CD4-positive, alpha-beta T cell treated with Interleukin-17A for 4 hours (primary cell): ENCODE data around the gene CARD19.
"Not testable (repeated sequence)": the region's sequence is repeated elsewhere in the genome, so short reads cannot be mapped to it uniquely, and the experiment has no call there.

Source experiments
- DNase-seq: peaks from one replicate; pipeline ENCODE4 v3.0.0-alpha.2; 2020; ENCODE audit warnings: mixed read lengths

CARD19 gene

DNA sequence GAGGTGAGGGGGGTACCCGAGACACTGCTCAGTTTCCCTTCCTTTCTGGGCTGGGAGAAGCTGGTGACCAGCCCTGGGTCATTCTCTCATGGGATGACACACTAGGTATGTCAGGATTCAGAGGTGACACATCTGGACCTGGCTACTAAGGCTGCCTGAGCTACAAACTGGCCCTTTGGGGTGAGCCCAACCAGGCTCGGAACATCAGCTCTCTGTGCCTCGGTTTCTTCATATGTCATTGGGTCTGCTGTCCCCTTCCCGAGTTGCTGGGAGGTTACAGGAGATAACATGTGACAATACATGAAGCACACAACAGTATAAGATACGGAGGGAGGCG, 11.8 kb downstream of the CARD19 start:
- no peak for DNase-seq

DNA sequence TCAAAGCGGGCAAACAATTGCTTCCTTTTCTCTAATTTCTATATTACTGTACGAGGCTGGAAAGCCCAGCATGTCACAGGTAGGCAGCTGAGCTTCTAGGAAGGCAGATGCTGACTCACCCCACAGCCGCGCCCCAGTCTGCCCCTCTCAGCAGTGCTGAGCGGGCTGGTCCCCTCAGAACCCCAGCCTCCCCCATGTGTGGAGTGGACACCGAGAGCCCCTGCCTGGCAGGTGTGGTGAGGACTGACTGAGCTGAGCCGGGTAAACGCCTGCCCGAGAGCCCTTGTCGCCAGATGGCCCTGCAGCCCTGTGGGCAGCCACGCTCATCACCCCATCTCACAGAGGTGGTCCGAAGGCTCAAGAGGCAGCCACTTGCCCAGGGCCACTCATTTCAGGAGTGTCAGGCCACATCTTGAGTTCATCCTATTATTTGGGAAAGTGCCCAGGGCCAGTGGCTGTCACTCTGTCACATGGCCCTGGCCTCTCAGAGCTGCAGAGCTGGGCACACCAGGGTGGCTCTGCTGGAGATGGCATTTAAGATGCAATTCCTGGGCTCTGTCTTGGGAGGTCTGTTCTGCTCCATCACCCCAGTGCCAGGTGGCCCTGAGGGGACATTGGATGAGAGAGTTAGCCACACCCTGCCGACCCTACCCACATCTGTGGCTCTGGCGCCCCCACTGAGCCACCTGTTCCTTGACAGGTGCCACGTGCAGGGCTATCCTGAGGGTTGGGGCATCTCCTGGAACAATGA, 12.4 kb downstream of the CARD19 start:
- peak; percentile 39 for DNase-seq

DNA sequence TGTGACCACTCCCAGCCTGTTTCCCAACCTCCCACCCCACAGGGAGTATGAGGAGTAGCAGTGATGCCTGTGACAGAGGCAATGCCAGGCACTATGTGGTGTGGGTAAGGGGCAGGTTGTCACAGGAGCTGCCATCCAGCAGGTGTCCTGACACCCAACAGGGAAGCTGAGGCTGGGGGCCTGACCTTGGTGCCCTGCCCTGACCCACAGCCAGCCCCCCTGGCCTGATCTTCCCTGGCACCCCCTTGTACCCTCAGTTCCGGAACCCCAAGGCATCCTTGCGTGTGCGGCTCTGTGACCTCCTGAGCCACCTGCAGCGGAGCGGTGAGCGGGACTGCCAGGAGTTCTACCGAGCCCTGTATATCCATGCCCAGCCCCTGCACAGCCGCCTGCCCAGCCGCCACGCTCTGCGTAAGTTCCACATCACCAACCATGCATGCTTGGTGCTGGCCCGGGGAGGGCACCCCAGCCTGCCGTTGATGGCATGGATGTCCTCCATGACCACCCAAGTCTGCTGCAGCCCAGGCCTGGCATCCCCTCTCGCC, 14.4 kb downstream of the CARD19 start:
- DNase-seq = no peak

DNA sequence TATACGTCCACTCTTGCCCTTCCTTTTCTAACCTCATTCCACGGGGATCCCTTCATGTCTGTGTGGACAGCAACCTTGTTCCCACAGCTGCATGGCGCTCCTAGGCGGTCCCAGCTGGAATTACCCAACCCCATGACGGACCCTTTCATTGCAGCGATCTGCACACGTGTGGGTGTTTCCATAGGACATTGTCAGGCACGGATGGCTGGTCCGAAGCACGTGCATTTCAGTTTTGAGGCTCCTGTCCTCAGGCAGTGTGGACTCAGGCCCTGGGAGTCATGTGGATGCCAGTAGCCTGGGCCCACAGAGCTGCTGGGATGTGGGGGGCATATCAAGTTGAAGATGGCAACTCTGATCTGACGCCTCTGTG, 15.0 kb downstream of the CARD19 start:
- DNase-seq = no peak

DNA sequence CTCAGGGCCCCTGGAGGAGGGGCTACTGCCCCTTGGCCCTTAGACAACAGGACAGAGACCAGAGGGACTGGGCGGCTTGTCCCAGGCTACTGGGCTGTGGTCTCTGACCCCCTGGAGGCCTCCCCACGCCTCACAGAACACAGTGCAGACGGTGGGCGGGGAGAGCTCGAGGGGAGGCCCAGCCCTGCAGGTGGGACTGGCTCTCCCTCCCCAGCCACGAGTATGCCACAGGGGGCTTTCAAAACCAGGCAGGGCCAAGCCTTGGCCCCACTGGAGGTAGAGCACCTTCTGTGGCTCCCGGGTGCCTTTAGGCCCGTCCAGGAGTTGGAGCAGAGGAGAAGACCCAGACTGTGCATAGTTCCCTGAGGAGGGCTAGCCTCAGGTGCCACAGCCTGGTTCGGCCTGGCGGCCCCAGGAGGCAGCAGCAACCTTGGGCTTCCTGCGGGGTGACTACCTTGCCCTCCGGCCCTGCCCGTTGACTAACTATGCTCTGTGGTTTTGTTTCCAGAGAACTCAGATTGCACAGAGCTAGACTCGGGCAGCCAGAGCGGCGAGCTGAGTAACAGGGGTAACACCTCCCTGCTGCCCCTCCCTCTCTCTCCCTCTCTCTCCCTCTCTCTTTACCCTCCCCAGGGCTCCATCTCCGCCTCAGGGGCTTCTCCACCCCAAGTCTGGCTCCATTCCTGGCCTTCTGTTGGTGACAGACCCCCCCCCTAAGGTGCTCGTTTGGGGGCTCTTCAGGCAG, 15.5 kb downstream of the CARD19 start:
- no peak for DNase-seq

DNA sequence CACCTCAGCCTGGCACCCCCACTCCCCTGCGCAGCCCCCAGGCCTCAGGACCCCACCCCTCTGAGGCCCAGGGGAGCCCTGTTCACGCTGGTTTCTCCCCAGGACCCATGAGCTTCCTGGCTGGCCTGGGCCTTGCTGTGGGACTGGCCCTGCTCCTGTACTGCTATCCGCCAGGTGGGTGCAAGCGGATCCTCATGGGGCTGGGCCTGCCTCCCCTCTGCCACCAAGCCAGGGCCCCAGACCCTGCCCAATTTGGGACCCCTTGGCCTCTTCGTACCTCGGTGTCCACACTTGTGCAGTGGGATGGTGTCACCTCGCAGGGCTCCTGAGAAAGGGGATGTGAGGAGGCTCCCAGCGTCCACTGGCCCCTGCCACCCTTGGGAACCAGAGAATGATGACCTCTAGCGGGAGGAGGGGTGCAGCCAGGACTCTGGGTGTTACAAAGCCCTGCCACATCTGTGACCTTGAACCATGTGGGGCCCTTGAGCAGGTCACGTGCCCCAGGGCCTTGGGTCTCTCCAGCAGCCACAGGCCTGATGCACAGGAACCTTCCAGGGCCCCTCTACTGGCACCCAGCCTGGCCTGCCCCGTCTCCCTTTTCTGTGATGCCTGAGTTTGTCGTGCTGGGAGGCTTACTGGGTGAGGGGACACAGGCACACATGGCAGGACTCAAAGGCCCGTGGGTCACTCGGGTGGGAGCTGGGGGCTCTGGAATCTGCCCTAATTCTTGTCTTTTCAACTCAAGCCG, 16.3 kb downstream of the CARD19 start:
- no peak for DNase-seq

DNA sequence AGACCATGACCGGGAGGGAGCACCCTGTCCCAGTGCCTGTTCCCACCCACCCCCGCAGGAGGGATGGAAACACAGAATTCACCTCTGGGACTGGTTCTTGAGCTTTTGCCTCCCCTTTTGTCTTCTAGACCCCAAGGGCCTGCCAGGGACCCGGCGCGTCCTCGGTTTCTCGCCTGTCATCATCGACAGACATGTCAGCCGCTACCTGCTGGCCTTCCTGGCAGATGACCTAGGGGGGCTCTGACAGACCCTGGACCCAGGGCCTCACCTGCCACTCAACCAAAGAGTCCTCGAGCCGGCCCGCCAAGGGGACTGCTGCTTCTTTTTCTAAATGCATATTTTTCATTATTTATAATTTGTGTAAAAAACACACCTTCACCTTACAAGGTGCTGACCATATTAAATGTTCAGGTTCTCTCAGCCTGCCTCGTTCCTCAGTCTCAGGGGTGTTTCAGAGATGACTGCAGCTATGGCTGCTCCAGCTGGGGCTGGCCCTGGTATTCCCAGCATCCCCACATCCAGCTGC, 16.9 kb downstream of the CARD19 start:
- no peak for DNase-seq

DNA sequence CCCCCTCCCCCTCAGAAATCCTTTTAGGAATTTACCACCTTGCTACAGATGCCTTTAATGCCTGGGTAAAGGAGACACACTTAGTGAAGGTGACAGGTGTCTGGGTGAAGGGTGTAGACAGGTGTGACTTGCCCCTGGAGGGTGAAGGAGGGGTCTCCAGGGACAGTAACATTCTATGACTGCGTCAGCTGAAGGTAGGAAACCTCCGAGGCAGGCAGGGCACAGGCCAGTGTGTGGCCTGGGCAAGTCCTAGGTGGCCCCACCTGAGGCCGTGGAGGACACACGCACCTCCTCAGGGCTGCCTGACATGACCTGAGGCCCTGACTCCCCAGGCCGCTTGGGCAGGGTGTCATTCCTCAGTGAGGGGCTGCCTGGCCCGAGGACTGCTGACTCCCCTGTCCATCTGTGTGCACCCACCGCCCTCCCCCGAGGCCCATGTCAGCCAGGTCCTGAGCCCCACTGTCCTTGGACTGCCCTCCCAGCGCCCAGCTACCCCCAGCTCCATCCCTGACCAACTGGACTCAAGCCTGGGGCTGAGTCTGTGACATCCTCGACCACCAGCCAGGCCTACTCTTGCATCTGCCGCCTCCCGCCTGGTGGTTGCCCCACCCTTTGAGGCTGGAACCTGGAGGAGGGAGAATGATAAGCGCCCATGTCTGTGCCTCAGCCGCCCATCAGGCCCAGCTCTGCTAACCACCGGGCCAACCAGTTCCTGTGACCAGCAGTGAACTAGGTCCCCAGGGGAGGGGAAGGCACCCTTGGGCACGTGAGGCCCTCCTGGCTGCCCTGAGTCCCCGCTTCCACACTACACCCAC, 18.4 kb downstream of the CARD19 start:
- no peak for DNase-seq

DNA sequence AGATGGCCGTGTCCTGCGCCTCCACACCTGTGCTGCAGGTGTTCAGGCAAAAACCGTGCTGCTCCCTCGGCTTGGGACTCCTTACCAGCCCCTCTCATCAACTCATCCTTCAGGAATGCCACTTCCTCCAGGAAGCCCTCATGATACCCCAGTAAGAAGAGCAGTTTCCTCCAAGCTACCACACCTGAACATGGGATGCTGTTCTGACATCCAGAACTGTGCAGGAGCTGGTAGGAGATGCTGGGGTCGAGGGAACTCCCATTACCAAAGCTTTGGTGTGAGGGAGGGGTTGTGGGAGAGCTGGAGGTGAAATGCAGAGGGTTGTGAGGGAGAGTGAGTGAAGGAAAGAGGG, 18.9 kb downstream of the CARD19 start:
- peak; percentile 1 for DNase-seq

DNA sequence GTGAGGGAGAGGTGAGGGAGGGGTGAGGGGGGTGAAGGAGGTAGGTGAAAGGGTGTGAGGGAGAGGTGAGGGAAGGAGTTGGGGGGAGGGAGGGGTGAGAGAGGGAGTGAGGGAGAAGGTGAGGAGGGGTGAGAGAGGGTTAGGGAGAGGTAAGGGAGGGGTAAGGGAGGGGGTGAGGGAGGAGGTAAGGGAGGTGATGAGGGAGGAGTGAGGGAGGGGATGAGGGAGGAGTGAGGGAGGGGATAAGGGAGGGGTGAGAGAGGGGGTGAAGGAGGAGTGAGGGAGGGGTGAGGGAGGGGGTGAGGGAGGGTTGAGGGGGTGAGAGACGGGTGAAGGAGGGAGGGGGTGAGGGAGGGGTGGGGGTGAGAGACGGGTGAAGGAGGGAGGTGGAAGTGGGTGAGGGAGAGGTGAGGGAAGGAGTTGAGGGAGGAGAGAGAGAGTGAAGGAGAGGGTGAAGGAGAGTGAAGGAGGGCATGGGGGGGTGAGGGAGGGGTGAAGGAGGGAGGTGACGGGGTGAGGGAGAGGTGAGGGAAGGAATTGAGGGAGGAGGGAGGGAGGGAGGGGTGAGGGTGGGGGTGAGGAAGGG, 19.6 kb downstream of the CARD19 start:
- peak; percentile 9 for DNase-seq

DNA sequence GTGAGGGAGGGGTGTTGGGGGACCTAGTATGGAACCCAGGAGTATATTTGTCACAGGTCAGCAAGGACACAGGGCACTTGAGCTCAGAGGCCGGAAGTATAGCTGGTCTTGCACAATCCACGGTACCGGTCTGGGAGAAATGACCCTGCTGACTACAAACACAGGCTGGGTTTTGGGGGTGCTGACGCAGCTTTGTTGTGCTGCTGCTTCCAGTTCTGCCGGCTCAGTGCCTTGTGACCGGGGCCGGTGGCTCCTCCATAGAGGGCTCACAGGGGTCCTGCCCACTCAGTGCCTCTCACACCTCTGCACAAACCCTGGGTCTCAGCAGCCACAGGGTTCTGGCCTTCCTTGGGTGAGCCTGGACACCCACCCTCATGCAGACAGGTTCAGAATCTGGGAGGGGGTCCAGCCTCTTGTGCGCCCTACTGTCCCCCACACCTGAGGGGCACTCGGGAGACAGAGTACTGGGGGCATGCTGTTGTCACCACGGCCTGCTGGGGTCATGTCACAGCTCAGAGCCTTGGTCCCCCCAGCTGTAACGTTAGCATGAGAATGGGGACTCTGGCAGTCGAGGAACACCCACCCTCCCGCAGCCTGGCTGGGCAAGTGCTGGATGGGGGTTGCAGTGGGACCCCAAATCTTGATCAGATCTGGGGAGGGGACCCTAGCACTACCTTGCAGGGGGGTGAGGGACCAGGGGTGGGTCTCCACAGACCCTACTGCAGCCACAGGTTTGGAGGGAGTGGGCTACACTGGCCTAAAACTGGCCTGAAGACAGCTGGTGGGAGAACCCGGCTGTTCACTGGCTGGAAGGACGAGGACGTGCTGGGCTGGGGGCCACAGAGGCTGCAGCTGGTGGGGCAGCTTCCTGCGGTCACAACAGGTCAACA, 20.3 kb downstream of the CARD19 start:
- peak; percentile 2 for DNase-seq

DNA sequence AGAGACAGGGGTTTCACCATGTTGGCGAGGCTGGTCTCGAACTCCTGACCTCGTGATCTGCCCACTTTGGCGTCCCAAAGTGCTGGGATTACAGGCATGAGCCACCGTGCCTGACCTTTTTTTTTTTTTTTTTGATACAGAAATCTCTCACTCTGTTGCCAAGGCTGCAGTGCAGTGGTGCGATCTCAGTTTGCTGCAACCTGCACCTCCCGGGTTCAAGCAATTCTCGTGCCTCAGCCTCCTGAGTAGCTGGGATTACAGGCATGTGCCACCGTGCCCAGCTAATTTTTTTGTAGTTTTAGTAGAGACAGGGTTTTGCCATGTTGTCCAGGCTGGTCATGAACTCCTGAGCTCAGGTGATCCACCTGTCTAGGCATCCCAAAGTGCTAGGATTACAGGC, 21.5 kb downstream of the CARD19 start:
- not testable (repeated sequence) for DNase-seq

DNA sequence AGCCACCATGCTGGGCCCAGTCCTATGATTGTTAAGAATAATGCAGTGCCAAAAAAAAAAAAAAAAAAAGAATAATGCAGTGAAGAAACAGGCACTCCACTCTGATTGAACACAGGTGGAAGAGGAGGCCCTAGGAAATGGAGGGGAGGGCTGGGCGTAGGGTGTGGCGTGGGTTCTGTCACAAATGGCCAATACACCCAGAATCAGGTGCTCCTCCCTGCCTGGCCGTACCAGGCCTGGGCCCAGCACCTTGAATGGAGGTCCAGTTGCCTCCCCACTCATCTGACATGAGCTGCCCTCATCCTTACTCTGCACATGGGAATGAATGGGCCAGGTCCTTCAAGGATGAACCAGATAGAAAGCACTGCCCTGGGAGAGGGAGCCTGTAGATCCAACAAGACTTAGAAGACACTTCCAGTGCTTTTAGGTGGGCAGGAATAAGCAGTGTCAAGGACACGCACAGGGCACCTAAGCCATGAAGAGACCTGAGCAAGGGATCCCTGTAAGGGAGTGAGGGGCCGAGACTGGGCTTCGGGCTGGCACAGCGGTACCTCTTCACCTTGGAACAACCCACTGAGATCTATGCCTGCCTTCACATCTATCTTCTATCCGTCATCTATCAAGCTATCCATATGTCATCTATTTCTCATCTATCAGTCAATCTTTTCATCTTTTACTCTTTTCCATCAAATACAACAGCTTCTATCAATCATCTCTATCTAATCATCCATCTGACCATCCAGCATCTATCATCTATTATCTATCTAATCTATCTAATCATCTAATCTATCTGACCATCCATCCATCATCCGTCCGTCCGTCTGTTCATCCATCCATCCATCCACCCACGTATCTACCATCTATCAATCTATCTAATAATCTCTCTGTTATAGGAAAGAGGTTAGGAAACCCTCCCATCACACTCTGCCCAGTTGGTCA, 22.2 kb downstream of the CARD19 start:
- DNase-seq = peak; percentile 2

DNA sequence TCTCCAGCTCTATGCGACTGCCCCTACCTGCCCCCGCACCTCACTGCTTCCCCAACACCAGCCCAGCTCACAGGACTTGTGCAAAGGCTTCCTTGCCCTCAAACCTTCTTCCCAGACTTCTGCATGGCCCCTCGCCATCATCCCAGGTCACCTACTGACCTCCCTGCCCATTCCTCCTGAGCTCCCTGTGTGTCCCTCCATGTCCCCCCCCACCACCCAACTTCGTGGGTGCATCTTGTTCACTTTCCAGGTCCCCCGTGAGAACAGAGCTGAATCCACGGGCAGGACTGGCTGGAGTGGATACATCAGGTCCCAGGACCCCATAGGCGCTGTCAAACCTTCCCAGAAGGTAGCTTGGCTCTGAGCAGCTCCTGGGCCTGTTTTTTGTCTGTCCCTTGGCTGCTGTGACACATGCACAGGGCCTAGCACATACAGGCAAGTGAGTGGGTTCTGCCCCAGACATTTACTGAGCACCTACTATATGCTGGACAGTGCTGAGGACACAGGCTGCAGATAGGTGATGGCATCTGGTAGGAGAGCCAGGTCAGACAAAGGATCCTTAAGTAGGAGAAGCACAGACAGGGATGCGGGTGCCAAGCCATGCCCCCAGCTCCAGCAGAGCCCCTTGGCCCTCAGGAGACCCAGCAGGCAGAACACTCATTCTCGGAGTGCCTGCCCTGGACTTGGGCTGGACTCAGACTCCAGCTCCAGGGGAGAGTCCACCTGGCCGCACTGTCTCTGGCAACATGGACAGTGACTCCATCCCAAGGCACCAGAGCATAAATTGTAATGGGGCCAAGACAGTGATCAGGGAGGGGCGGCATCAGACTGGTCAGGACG, 23.1 kb downstream of the CARD19 start:
- peak; percentile 1 for DNase-seq

DNA sequence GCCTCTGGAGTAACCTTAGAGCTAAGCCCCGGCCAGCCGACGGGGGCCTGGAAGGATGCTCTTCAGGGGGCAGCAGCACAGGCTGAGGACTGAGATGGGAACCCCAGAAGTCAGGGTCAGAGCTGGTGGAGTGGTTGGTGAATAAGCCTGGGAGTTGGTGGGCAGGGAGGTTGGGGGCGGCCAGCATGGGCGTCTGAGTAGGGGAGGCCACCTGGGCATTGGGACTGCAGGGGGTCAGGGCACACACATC, 23.6 kb downstream of the CARD19 start:
- DNase-seq = no peak

DNA sequence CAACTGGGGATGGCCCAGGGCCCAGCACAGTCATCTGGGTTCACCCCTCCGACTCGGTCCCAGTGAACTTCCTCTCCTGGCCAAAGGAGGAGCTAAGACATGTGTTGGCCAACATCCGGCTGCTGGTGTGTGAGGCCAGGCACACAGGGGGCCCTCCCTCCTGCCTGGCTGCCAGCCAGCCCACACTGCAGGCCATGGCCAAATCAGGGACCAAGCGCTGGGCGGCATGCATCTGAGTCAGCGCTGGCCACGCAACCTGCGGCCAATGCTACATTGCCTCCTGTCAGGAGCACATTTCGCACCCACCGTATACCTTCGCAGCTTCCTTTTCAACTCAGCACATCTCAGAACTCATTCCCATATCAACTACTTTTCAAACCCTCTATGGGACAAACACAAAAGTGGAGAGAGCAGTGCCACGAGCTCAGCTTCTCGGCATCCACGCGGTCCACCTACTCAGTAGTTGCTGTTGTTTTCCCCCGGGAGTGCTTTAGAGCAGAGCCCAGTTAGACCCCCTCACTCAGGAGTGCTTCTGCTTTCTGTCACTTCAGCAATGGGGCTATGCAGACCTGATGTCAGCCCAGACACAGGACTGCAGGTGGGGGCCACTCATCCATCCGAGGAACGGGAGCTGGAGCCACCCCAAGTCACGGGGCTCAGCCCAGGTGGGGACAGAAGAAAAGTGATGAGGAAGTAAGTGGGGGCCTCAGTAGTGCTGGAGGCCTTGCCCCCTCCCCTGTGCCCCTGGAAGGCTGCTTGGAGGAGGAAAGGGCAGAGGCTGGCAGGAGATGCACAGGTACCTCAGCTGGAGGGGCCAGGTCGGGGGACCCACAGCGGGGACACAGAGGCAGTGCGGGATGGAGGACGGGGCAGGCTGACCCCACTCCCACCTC, 24.2 kb downstream of the CARD19 start:
- peak; percentile 37 for DNase-seq

DNA sequence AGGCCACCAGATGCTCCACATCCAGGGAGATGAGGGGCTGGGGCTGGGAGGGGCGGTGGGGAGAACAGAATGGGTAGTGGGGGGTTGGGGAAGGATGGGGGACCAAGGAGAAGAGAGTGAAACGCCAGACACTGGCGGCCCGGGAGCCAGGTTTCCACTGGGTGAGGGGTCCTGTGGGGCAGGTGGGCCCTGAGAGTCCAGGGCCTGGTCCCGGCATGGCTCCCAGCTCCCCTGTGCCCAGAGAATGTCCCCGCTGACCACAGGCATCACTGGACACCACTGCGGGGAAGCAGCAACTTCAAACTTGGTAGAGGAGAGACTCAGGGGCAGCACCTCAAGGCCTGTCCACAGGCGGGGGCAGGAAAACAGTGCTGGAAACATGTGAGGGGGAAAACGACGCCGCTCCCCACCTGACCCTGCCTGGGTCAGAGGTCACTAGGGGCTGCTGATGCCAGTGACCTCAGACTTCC, 24.9 kb downstream of the CARD19 start:
- peak; percentile 2 for DNase-seq
